Upper lobe of left lung (tissue), 4 donors: Measurements from ENCODE around the gene AMHR2.

Experiments used
- POLR2A ChIP-seq, 4 donors: fragments of 450-650 bp; IDR thresholded peaks; one replicate each; pipeline ENCODE4 v1.5.1; 2016 to 2017; ENCODE audit warnings: antibody characterized with exemption in 4 of 4, mild to moderate bottlenecking in 2 of 4
- POLR2AphosphoS5 ChIP-seq, 2 donors: sonication (generic); formaldehyde crosslinking; IDR thresholded peaks; one replicate each; pipeline ENCODE4 v1.5.1; 2017; ENCODE audit warnings: antibody characterized with exemption in 2 of 2
- TF ChIP-seq, protein P1 (sequence below), 6 experiments: fragments of 450-650 bp in 4 of 6; fragments of 200-600 bp in 2 of 6; sonication (generic) in 2 of 6; IDR thresholded peaks; one replicate each; pipeline ENCODE4 v1.5.1; 2016 to 2019; ENCODE audit warnings: antibody characterized with exemption in 6 of 6

GRCh38 chr12:53463802-53464560, 40.3 kb downstream of the AMHR2 start:
- no peak for TF ChIP-seq POLR2AphosphoS5 (IDR thresholded peaks at IDR 0.05)
- no peak for TF ChIP-seq POLR2A (IDR thresholded peaks at IDR 0.05)
- TF ChIP-seq, protein P1, sequence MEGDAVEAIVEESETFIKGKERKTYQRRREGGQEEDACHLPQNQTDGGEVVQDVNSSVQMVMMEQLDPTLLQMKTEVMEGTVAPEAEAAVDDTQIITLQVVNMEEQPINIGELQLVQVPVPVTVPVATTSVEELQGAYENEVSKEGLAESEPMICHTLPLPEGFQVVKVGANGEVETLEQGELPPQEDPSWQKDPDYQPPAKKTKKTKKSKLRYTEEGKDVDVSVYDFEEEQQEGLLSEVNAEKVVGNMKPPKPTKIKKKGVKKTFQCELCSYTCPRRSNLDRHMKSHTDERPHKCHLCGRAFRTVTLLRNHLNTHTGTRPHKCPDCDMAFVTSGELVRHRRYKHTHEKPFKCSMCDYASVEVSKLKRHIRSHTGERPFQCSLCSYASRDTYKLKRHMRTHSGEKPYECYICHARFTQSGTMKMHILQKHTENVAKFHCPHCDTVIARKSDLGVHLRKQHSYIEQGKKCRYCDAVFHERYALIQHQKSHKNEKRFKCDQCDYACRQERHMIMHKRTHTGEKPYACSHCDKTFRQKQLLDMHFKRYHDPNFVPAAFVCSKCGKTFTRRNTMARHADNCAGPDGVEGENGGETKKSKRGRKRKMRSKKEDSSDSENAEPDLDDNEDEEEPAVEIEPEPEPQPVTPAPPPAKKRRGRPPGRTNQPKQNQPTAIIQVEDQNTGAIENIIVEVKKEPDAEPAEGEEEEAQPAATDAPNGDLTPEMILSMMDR (IDR thresholded peaks at IDR 0.05): no peak
